22Rv1 (cell line): Measurements from ENCODE around the gene GTPBP4.

Experiments used
- ZFX ChIP-seq: fragments of 450-650 bp; IDR thresholded peaks from 2 replicates; pipeline ENCODE4 v1.6.1; 2017; ENCODE audit warnings: antibody characterized with exemption, borderline replicate concordance
- TF ChIP-seq, protein P1 (sequence below): fragments of 450-650 bp; IDR thresholded peaks from 2 replicates; pipeline ENCODE4 v1.5.1; 2017; ENCODE audit warnings: mild to moderate bottlenecking

- TF ChIP-seq, protein P1, sequence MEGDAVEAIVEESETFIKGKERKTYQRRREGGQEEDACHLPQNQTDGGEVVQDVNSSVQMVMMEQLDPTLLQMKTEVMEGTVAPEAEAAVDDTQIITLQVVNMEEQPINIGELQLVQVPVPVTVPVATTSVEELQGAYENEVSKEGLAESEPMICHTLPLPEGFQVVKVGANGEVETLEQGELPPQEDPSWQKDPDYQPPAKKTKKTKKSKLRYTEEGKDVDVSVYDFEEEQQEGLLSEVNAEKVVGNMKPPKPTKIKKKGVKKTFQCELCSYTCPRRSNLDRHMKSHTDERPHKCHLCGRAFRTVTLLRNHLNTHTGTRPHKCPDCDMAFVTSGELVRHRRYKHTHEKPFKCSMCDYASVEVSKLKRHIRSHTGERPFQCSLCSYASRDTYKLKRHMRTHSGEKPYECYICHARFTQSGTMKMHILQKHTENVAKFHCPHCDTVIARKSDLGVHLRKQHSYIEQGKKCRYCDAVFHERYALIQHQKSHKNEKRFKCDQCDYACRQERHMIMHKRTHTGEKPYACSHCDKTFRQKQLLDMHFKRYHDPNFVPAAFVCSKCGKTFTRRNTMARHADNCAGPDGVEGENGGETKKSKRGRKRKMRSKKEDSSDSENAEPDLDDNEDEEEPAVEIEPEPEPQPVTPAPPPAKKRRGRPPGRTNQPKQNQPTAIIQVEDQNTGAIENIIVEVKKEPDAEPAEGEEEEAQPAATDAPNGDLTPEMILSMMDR, result no peak
- no peak for TF ChIP-seq ZFX
These were observed 56.7 kb downstream of the GTPBP4 start for GRCh38 chr10:1044964-1045363.
